ENCODE results near the gene UBE4B. TPM values are rescaled to one million over a fixed set of nuclear protein-coding genes. Genes with fewer than 3 reads are reported as not detected.
A peak's percentile ranks its signal among the peaks of the same experiment; 100 is the strongest.

The UBE4B gene
- total and polyA plus RNA-seq, 9 of the 15 experiments (the other 6 are each of a cell fraction or from before 2014, with no cell fraction given) = 11.7 to 73.7 (median 40.1) TPM

DNA sequence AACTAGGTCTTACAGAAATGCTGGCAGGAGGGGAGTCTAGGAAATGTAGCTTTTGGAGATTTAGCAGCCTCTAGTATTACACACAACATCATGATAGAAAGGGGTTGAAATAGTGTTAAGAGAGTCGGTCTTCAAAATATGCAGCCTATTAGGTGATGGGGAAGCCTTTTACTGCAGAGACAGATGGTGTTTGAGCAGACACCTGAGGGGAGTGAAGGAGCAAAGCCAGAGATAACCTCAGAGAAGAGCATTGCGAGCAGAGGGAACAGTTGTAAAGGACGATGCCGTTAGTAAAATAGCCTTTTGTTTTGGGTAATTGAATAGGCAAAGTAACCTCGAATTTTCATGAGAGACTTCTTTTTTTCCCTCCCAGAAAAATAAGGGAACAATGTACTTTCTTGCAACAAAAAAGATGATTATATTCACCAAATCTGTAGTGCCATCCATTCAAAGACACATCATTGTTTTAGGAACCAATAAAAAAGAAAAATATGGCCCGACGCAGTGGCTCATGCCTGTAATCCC lies 111.3 kb downstream of the UBE4B start:
- in situ Hi-C loops (cut with MboI) = no loop called here
- Histone ChIP-seq H2AFZ (ENCODE audit: low read depth, low read length) (no peak overlapping the region), H3K27me3 (ENCODE audit: control insufficient read depth in 2 of 2, insufficient read depth in 2 of 2, low read length in 2 of 2) (no peaks in the 10 kb centered on the region), H3K4me3 (no peak overlapping the region), H3K9me1 (ENCODE audit: control insufficient read depth, insufficient read depth, low read length) (no peaks in the 10 kb centered on the region), H3K9ac (ENCODE audit: insufficient read depth in 1 of 2, low read depth in 2 of 2, low read length in 2 of 2) (no peak overlapping the region), H3K79me2 (ENCODE audit: control insufficient read depth, insufficient read depth, low read length) (no peaks in the 10 kb centered on the region), H3K9me3 (replicated peaks; ENCODE audit: control insufficient read depth, insufficient read depth, low read depth, low read length) (no peaks in the 10 kb centered on the region), H4K20me1 (replicated peaks; ENCODE audit: control insufficient read depth, insufficient read depth, low read length) (no peaks in the 10 kb centered on the region), H3K4me1 (replicated peaks in 1 of 2; ENCODE audit: control insufficient read depth in 2 of 2, insufficient read depth in 2 of 2, low read length in 2 of 2) (no peaks in the 10 kb centered on the region), H3K27ac (ENCODE audit: extremely low read depth, low read depth, low read length) (no peak overlapping the region), H3K4me2 (ENCODE audit: insufficient read depth, low read length) (no peak overlapping the region), H3K36me3 (ENCODE audit: control insufficient read depth, insufficient read depth, low read length) (peaks cover 48% of the 10 kb centered on the region)
- FAIRE-seq (no peak), ATAC-seq (no peak), DNase-seq (ENCODE audit: extremely low read depth in 1 of 4, low spot score in 3 of 4) (no peak)
- intact Hi-C loops (cut with micrococcal nuclease) = no loop called here
- no TSS peak for BruUV-seq (replicated peaks)
- WGBS (ENCODE audit: insufficient coverage, low coverage, missing lambda C conversion rate) = 84% methylated on average over 7 of the region's 7 CpGs
- ChIA-PET POLR2A (interaction anchor here (1.4 kb wide), 1 partner anchor 9 kb away, joined by 3 read pairs; no protein-coding TSS in a partner anchor), CTCF (ENCODE audit: low intra/inter-chr PET ratio) (no interaction called here)
- no peak for TF ChIP-seq SNIP1 (IDR thresholded peaks at IDR 0.05; ENCODE audit: low read depth)
- TF ChIP-seq, protein P1, sequence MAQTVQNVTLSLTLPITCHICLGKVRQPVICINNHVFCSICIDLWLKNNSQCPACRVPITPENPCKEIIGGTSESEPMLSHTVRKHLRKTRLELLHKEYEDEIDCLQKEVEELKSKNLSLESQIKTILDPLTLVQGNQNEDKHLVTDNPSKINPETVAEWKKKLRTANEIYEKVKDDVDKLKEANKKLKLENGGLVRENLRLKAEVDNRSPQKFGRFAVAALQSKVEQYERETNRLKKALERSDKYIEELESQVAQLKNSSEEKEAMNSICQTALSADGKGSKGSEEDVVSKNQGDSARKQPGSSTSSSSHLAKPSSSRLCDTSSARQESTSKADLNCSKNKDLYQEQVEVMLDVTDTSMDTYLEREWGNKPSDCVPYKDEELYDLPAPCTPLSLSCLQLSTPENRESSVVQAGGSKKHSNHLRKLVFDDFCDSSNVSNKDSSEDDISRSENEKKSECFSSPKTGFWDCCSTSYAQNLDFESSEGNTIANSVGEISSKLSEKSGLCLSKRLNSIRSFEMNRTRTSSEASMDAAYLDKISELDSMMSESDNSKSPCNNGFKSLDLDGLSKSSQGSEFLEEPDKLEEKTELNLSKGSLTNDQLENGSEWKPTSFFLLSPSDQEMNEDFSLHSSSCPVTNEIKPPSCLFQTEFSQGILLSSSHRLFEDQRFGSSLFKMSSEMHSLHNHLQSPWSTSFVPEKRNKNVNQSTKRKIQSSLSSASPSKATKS (CRISPR knock-in tag; IDR thresholded peaks at IDR 0.05) = no peak

DNA sequence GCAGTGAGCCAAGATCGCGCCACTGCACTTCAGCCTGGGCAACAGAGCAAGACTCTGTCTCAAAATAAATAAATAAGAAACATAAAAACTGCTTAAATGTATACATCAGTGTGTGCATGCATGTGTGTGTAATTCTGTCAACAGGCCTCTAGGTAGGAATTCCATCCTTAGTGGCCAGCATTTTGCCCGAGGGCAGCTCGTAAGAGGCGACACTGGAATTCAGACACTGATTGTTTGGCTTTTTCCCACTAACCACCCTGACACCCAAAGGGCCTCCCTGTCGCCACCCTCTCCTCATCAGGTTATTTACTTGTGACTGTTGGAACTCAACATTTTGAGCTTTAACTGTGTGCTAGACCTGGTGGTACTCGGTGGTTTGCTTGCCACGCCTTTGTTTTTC lies 113.6 kb downstream of the UBE4B start:
- no peak overlapping the region for H2AFZ ChIP-seq (ENCODE audit: low read depth, low read length)
- ATAC-seq (no peak), FAIRE-seq (no peak), DNase-seq (ENCODE audit: extremely low read depth in 1 of 4, low spot score in 3 of 4) (peak in 1 of 4 experiments; percentile 3)
- H3K4me2 ChIP-seq (ENCODE audit: insufficient read depth, low read length) = no peak overlapping the region
- CTCF ChIA-PET (ENCODE audit: low intra/inter-chr PET ratio) = no interaction called here
- no peaks in the 10 kb centered on the region for H4K20me1 ChIP-seq (replicated peaks; ENCODE audit: control insufficient read depth, insufficient read depth, low read length)
- H3K9me3 ChIP-seq (replicated peaks; ENCODE audit: control insufficient read depth, insufficient read depth, low read depth, low read length) = no peaks in the 10 kb centered on the region
- H3K9me1 ChIP-seq (ENCODE audit: control insufficient read depth, insufficient read depth, low read length) = no peaks in the 10 kb centered on the region
- no peak overlapping the region for H3K27ac ChIP-seq (ENCODE audit: extremely low read depth, low read depth, low read length)
- 94% methylated on average over 8 of the region's 8 CpGs for WGBS (ENCODE audit: insufficient coverage, low coverage, missing lambda C conversion rate)
- peaks cover 43% of the 10 kb centered on the region for H3K36me3 ChIP-seq (ENCODE audit: control insufficient read depth, insufficient read depth, low read length)
- H3K4me3 ChIP-seq = no peak overlapping the region
- POLR2A ChIA-PET = interaction anchor here (0.6 to 1.5 kb wide), 4 partner anchors 10 to 245 kb away, joined by 3 read pairs; no protein-coding TSS in a partner anchor
- no TSS peak for BruUV-seq (replicated peaks)
- H3K4me1 ChIP-seq (replicated peaks in 1 of 2; ENCODE audit: control insufficient read depth in 2 of 2, insufficient read depth in 2 of 2, low read length in 2 of 2) = no peaks in the 10 kb centered on the region
- in situ Hi-C loops (cut with MboI) (no loop called here), intact Hi-C loops (cut with micrococcal nuclease) (no loop called here)
- no peaks in the 10 kb centered on the region for H3K79me2 ChIP-seq (ENCODE audit: control insufficient read depth, insufficient read depth, low read length)
- no peak overlapping the region for H3K9ac ChIP-seq (ENCODE audit: insufficient read depth in 1 of 2, low read depth in 2 of 2, low read length in 2 of 2)
- no peaks in the 10 kb centered on the region for H3K27me3 ChIP-seq (ENCODE audit: control insufficient read depth in 2 of 2, insufficient read depth in 2 of 2, low read length in 2 of 2)
- TF ChIP-seq ELF1 (tag; IDR thresholded peaks at IDR 0.05) = no peak

Data from K562 (cell line).